Measurements from ENCODE around the gene ZCCHC2.

The ZCCHC2 gene

GRCh38 chr18:62518460-62519375, 4.1 kb upstream of the ZCCHC2 start:
- Histone ChIP-seq H3K36me3 (replicated peaks in 1 of 2; ENCODE audit: control insufficient read depth in 2 of 2, insufficient read depth in 2 of 2, low read length in 2 of 2) (no peaks in the 10 kb centered on the region), H2AFZ (ENCODE audit: low read length) (no peak overlapping the region), H3K4me3 (ENCODE audit: low read length in 2 of 2) (no peak overlapping the region), H2BK12ac (ENCODE audit: low read length) (no peak overlapping the region), H3K4me2 (ENCODE audit: insufficient read depth, low read length, poor library complexity, severe bottlenecking) (no peak overlapping the region), H3K27ac (replicated peaks; ENCODE audit: low read length) (no peak overlapping the region), H2BK120ac (ENCODE audit: low read depth, low read length) (no peak overlapping the region), H3K18ac (ENCODE audit: low read length) (no peak overlapping the region), H3K9ac (ENCODE audit: low read depth, low read length, poor library complexity) (no peak overlapping the region), H2BK15ac (ENCODE audit: low read length) (no peak overlapping the region), H3K27me3 (ENCODE audit: control insufficient read depth in 3 of 3, insufficient read depth in 3 of 3, low read depth in 1 of 3, low read length in 3 of 3) (peaks cover 0 to 23% (median 7%) of the 10 kb centered on the region in 3 experiments), H4K8ac (ENCODE audit: low read depth, low read length) (no peak overlapping the region), H3K14ac (ENCODE audit: low read length) (no peak overlapping the region), H2AK5ac (ENCODE audit: low read depth, low read length) (no peak overlapping the region), H3K79me1 (ENCODE audit: low read depth, low read length) (no peaks in the 10 kb centered on the region), H3K23ac (ENCODE audit: low read depth, low read length, poor library complexity) (no peak overlapping the region), H4K91ac (ENCODE audit: low read depth, low read length, poor library complexity) (no peak overlapping the region), H3K4ac (ENCODE audit: low read length) (no peak overlapping the region), H3K4me1 (ENCODE audit: control insufficient read depth in 2 of 2, insufficient read depth in 1 of 2, low read depth in 1 of 2, low read length in 2 of 2) (peaks cover 0 to 2% of the 10 kb centered on the region in 2 donors), H2BK5ac (ENCODE audit: low read length) (no peak overlapping the region), H3K9me3 (replicated peaks in 1 of 2; ENCODE audit: control insufficient read depth in 2 of 2, insufficient read depth in 1 of 2, low read depth in 1 of 2, low read length in 2 of 2) (no peaks in the 10 kb centered on the region)
- no CpG with 5 or more reads among the region's 9 CpGs for WGBS, 2 donors (ENCODE audit: extremely low coverage in 2 of 2, insufficient read length in 2 of 2, insufficient replicate concordance in 1 of 2)
- no peak for DNase-seq (ENCODE audit: low spot score)

GRCh38 chr18:62519684-62520083, 3.1 kb upstream of the ZCCHC2 start:
- Histone ChIP-seq H3K14ac (ENCODE audit: low read length) (no peak overlapping the region), H3K18ac (ENCODE audit: low read length) (no peak overlapping the region), H3K4me2 (ENCODE audit: insufficient read depth, low read length, poor library complexity, severe bottlenecking) (no peak overlapping the region), H3K23ac (ENCODE audit: low read depth, low read length, poor library complexity) (no peak overlapping the region), H4K8ac (ENCODE audit: low read depth, low read length) (no peak overlapping the region), H3K9ac (ENCODE audit: low read depth, low read length, poor library complexity) (no peak overlapping the region), H3K4me1 (ENCODE audit: control insufficient read depth in 2 of 2, insufficient read depth in 1 of 2, low read depth in 1 of 2, low read length in 2 of 2) (peaks cover 0 to 2% of the 10 kb centered on the region in 2 donors), H3K27me3 (ENCODE audit: control insufficient read depth in 3 of 3, insufficient read depth in 3 of 3, low read depth in 1 of 3, low read length in 3 of 3) (peaks cover 0 to 23% (median 12%) of the 10 kb centered on the region in 3 experiments), H3K4ac (ENCODE audit: low read length) (no peak overlapping the region), H2AK5ac (ENCODE audit: low read depth, low read length) (no peak overlapping the region), H2BK12ac (ENCODE audit: low read length) (no peak overlapping the region), H2BK15ac (ENCODE audit: low read length) (no peak overlapping the region), H2BK120ac (ENCODE audit: low read depth, low read length) (no peak overlapping the region), H2BK5ac (ENCODE audit: low read length) (no peak overlapping the region), H3K36me3 (replicated peaks in 1 of 2; ENCODE audit: control insufficient read depth in 2 of 2, insufficient read depth in 2 of 2, low read length in 2 of 2) (no peaks in the 10 kb centered on the region), H3K9me3 (replicated peaks in 1 of 2; ENCODE audit: control insufficient read depth in 2 of 2, insufficient read depth in 1 of 2, low read depth in 1 of 2, low read length in 2 of 2) (no peaks in the 10 kb centered on the region), H4K91ac (ENCODE audit: low read depth, low read length, poor library complexity) (no peak overlapping the region), H3K4me3 (ENCODE audit: low read length in 2 of 2) (no peak overlapping the region), H2AFZ (ENCODE audit: low read length) (no peak overlapping the region), H3K27ac (replicated peaks; ENCODE audit: low read length) (no peak overlapping the region), H3K79me1 (ENCODE audit: low read depth, low read length) (peaks cover 5% of the 10 kb centered on the region)
- no peak for DNase-seq (ENCODE audit: low spot score)
- no CpG with 5 or more reads among the region's 1 CpG for WGBS, 2 donors (ENCODE audit: extremely low coverage in 2 of 2, insufficient read length in 2 of 2, insufficient replicate concordance in 1 of 2)

GRCh38 chr18:62521082-62521481, 1.7 kb upstream of the ZCCHC2 start:
- Histone ChIP-seq H2BK12ac (ENCODE audit: low read length) (no peak overlapping the region), H4K91ac (ENCODE audit: low read depth, low read length, poor library complexity) (no peak overlapping the region), H3K9ac (ENCODE audit: low read depth, low read length, poor library complexity) (no peak overlapping the region), H3K27ac (replicated peaks; ENCODE audit: low read length) (no peak overlapping the region), H3K23ac (ENCODE audit: low read depth, low read length, poor library complexity) (no peak overlapping the region), H4K8ac (ENCODE audit: low read depth, low read length) (no peak overlapping the region), H2AK5ac (ENCODE audit: low read depth, low read length) (no peak overlapping the region), H2AFZ (ENCODE audit: low read length) (no peak overlapping the region), H2BK5ac (ENCODE audit: low read length) (no peak overlapping the region), H3K4me3 (ENCODE audit: low read length in 2 of 2) (no peak overlapping the region), H2BK120ac (ENCODE audit: low read depth, low read length) (no peak overlapping the region), H3K27me3 (ENCODE audit: control insufficient read depth in 3 of 3, insufficient read depth in 3 of 3, low read depth in 1 of 3, low read length in 3 of 3) (peaks cover 3 to 25% (median 23%) of the 10 kb centered on the region in 3 experiments), H2BK15ac (ENCODE audit: low read length) (no peak overlapping the region), H3K18ac (ENCODE audit: low read length) (no peak overlapping the region), H3K4ac (ENCODE audit: low read length) (no peak overlapping the region), H3K9me3 (replicated peaks in 1 of 2; ENCODE audit: control insufficient read depth in 2 of 2, insufficient read depth in 1 of 2, low read depth in 1 of 2, low read length in 2 of 2) (no peaks in the 10 kb centered on the region), H3K79me1 (ENCODE audit: low read depth, low read length) (peaks cover 5% of the 10 kb centered on the region), H3K4me1 (ENCODE audit: control insufficient read depth in 2 of 2, insufficient read depth in 1 of 2, low read depth in 1 of 2, low read length in 2 of 2) (peaks cover 9% of the 10 kb centered on the region in 2 donors), H3K36me3 (replicated peaks in 1 of 2; ENCODE audit: control insufficient read depth in 2 of 2, insufficient read depth in 2 of 2, low read length in 2 of 2) (no peaks in the 10 kb centered on the region), H3K4me2 (ENCODE audit: insufficient read depth, low read length, poor library complexity, severe bottlenecking) (no peak overlapping the region), H3K14ac (ENCODE audit: low read length) (no peak overlapping the region)
- no peak for DNase-seq (ENCODE audit: low spot score)
- no CpG with 5 or more reads among the region's 4 CpGs for whole genome bisulfite sequencing, 2 donors (ENCODE audit: extremely low coverage in 2 of 2, insufficient read length in 2 of 2, insufficient replicate concordance in 1 of 2)

GRCh38 chr18:62521593-62521992, 1.2 kb upstream of the ZCCHC2 start:
- Histone ChIP-seq H3K4ac (ENCODE audit: low read length) (no peak overlapping the region), H3K4me3 (ENCODE audit: low read length in 2 of 2) (no peak overlapping the region), H3K18ac (ENCODE audit: low read length) (no peak overlapping the region), H3K4me2 (ENCODE audit: insufficient read depth, low read length, poor library complexity, severe bottlenecking) (no peak overlapping the region), H3K27me3 (ENCODE audit: control insufficient read depth in 3 of 3, insufficient read depth in 3 of 3, low read depth in 1 of 3, low read length in 3 of 3) (peaks cover 4 to 28% (median 23%) of the 10 kb centered on the region in 3 experiments), H2AFZ (ENCODE audit: low read length) (no peak overlapping the region), H2BK120ac (ENCODE audit: low read depth, low read length) (no peak overlapping the region), H2AK5ac (ENCODE audit: low read depth, low read length) (no peak overlapping the region), H2BK15ac (ENCODE audit: low read length) (no peak overlapping the region), H2BK5ac (ENCODE audit: low read length) (no peak overlapping the region), H3K23ac (ENCODE audit: low read depth, low read length, poor library complexity) (no peak overlapping the region), H4K91ac (ENCODE audit: low read depth, low read length, poor library complexity) (no peak overlapping the region), H3K9me3 (replicated peaks in 1 of 2; ENCODE audit: control insufficient read depth in 2 of 2, insufficient read depth in 1 of 2, low read depth in 1 of 2, low read length in 2 of 2) (no peaks in the 10 kb centered on the region), H3K9ac (ENCODE audit: low read depth, low read length, poor library complexity) (no peak overlapping the region), H3K27ac (replicated peaks; ENCODE audit: low read length) (no peak overlapping the region), H3K14ac (ENCODE audit: low read length) (no peak overlapping the region), H3K79me1 (ENCODE audit: low read depth, low read length) (peaks cover 5% of the 10 kb centered on the region), H2BK12ac (ENCODE audit: low read length) (no peak overlapping the region), H4K8ac (ENCODE audit: low read depth, low read length) (no peak overlapping the region), H3K4me1 (ENCODE audit: control insufficient read depth in 2 of 2, insufficient read depth in 1 of 2, low read depth in 1 of 2, low read length in 2 of 2) (peaks cover 11 to 13% of the 10 kb centered on the region in 2 donors), H3K36me3 (replicated peaks in 1 of 2; ENCODE audit: control insufficient read depth in 2 of 2, insufficient read depth in 2 of 2, low read length in 2 of 2) (no peaks in the 10 kb centered on the region)
- no peak for DNase-seq (ENCODE audit: low spot score)
- no CpG with 5 or more reads among the region's 2 CpGs for WGBS, 2 donors (ENCODE audit: extremely low coverage in 2 of 2, insufficient read length in 2 of 2, insufficient replicate concordance in 1 of 2)

Measured in neuronal stem cell (in vitro differentiated cells).